K562 (cell line): ENCODE measurements around the gene CTAG2. TPM values are rescaled to one million over a fixed set of nuclear protein-coding genes. Genes with fewer than 3 reads are reported as not detected.

Source experiments
- ATAC-seq: fragments of 200-7000 bp; cut with Tn5 transposase; 3 replicates; pipeline ENCODE4 v1.9.1; 2020; ENCODE audit warnings: moderate library complexity
- BruUV-seq: library from RNA; stranded (reverse); fragments of 400-500 nt; replicated peaks from 2 replicates; lab custom pipeline; 2021; lab: Mats Ljungman, UMichigan
- CTCF ChIA-PET: fragments of 300-600 bp; formaldehyde crosslinking; extraction: SDS; loops from one replicate; lab custom pipeline; 2021; ENCODE audit warnings: low intra/inter-chr PET ratio; lab: Yijun Ruan, JAX
- POLR2A ChIA-PET: fragments of 300-600, 350-650 bp; sonication (Branson Sonifier 250); formaldehyde crosslinking; extraction: SDS; loops from one replicate; lab custom pipeline; 2021; ENCODE audit warnings: antibody characterized with exemption, inconsistent platforms; lab: Yijun Ruan, JAX
- DNase-seq, 4 experiments: peaks; one replicate each; pipeline versions ENCODE4 v3.0.0 to v3.0.0-alpha.2; 2011 to 2018; ENCODE audit warnings: low spot score in 3 of 4, mixed read lengths in 3 of 4; ENCODE audit errors: extremely low read depth in 1 of 4
- FAIRE-seq: peaks from 2 replicates; lab custom pipeline; 2011; peaks lifted over from hg19 to GRCh38; lab: Jason Lieb, UNC
- H2AFZ ChIP-seq: 2 replicates; pipeline ENCODE4 v1.6.0; 2011; ENCODE audit warnings: low read depth, low read length, control low read depth, inconsistent platforms
- H3K27ac ChIP-seq: fragments of 200-600 bp; 3 replicates; pipeline ENCODE4 v1.8.0; 2011; ENCODE audit warnings: low read depth, mild to moderate bottlenecking, control low read depth, inconsistent platforms, low read length, moderate library complexity, mixed read lengths; ENCODE audit errors: extremely low read depth
- H3K27me3 ChIP-seq, 2 experiments: fragments of 300-600 bp in 1 of 2; 2 replicates in 1 of 2; 3 replicates in 1 of 2; pipeline versions ENCODE4 v1.6.0 to v1.8.0; 2011; ENCODE audit warnings: inconsistent platforms in 2 of 2, low read length in 2 of 2, mild to moderate bottlenecking in 1 of 2, mixed read lengths in 1 of 2, moderate library complexity in 1 of 2; ENCODE audit not compliant: control insufficient read depth in 2 of 2, insufficient read depth in 2 of 2
- H3K36me3 ChIP-seq: fragments of 300-600 bp; 3 replicates; pipeline ENCODE4 v1.8.0; 2011; ENCODE audit warnings: mild to moderate bottlenecking, low read length, inconsistent platforms; ENCODE audit not compliant: control insufficient read depth, insufficient read depth
- H3K4me1 ChIP-seq, 2 experiments: fragments of 200-600 bp in 1 of 2; replicated peaks in 1 of 2; 2 replicates in 1 of 2; 3 replicates in 1 of 2; pipeline versions ENCODE4 v1.5.1 to v1.8.0; 2011; ENCODE audit warnings: inconsistent platforms in 2 of 2, low read length in 2 of 2, mild to moderate bottlenecking in 1 of 2, mixed read lengths in 1 of 2, moderate library complexity in 1 of 2; ENCODE audit not compliant: control insufficient read depth in 2 of 2, insufficient read depth in 2 of 2
- H3K4me2 ChIP-seq: 2 replicates; pipeline ENCODE4 v1.6.1; 2011; ENCODE audit warnings: low read length, control low read depth, inconsistent platforms, mixed read lengths; ENCODE audit not compliant: insufficient read depth
- H3K4me3 ChIP-seq: fragments of 200-600 bp; sonication (generic), shearing (Covaris generic); 2 replicates; pipeline ENCODE4 v1.5.1; 2016; ENCODE audit warnings: control low read depth, inconsistent platforms
- H3K79me2 ChIP-seq: fragments of 200-600 bp; 3 replicates; pipeline ENCODE4 v1.8.0; 2011; ENCODE audit warnings: low read length, inconsistent platforms; ENCODE audit not compliant: control insufficient read depth, insufficient read depth
- H3K9ac ChIP-seq, 2 experiments: 2 replicates each; pipeline versions ENCODE4 v1.6.0 to v1.6.1; 2011; ENCODE audit warnings: low read depth in 2 of 2, low read length in 2 of 2, control low read depth in 1 of 2, inconsistent platforms in 1 of 2, mild to moderate bottlenecking in 1 of 2, mixed read lengths in 1 of 2; ENCODE audit not compliant: insufficient read depth in 1 of 2
- H3K9me1 ChIP-seq: one replicate; pipeline ENCODE4 v1.6.0; 2011; ENCODE audit warnings: inconsistent platforms, mild to moderate bottlenecking, low read length, moderate library complexity; ENCODE audit not compliant: control insufficient read depth, insufficient read depth
- H3K9me3 ChIP-seq: replicated peaks from 2 replicates; pipeline ENCODE4 v1.5.1; 2011; ENCODE audit warnings: low read depth, low read length, inconsistent platforms; ENCODE audit not compliant: control insufficient read depth, insufficient read depth
- H4K20me1 ChIP-seq: replicated peaks from 2 replicates; pipeline ENCODE4 v1.6.1; 2011; ENCODE audit warnings: low read length, inconsistent platforms, mixed read lengths; ENCODE audit not compliant: control insufficient read depth, insufficient read depth
- CXXC5 ChIP-seq: fragments of 250-450 bp; sonication (Bioruptor Pico); IDR thresholded peaks from 2 replicates; pipeline ENCODE4 v1.8.0; 2022; ENCODE audit warnings: inconsistent platforms, mild to moderate bottlenecking, moderate library complexity
- E2F3 ChIP-seq: fragments of 250-450 bp; sonication (Bioruptor Pico); IDR thresholded peaks from 2 replicates; pipeline ENCODE4 v1.4.0; 2020; ENCODE audit warnings: mild to moderate bottlenecking
- ESRRA ChIP-seq: fragments of 450-650 bp; IDR thresholded peaks from 2 replicates; pipeline ENCODE4 v1.6.1; 2014; ENCODE audit warnings: low read depth, mild to moderate bottlenecking, moderate library complexity, borderline replicate concordance
- GATAD2B ChIP-seq: fragments of 450-650 bp; IDR thresholded peaks from 2 replicates; pipeline ENCODE4 v1.6.1; 2017; ENCODE audit warnings: mild to moderate bottlenecking, borderline replicate concordance
- HSF4 ChIP-seq: fragments of 250-450 bp; sonication (Bioruptor Pico); IDR thresholded peaks from 2 replicates; pipeline ENCODE4 v2.1.2; 2022; ENCODE audit warnings: mild to moderate bottlenecking, moderate library complexity, borderline replicate concordance
- KDM4B ChIP-seq, 2 experiments: fragments of 450-650 bp in 1 of 2; sonication (generic) in 1 of 2; IDR thresholded peaks; 2 replicates each; pipeline ENCODE4 v1.6.1; 2016 to 2017; ENCODE audit warnings: borderline replicate concordance in 2 of 2, antibody characterized with exemption in 1 of 2, low read depth in 1 of 2, mild to moderate bottlenecking in 1 of 2
- NUFIP1 ChIP-seq: fragments of 450-650 bp; IDR thresholded peaks from 2 replicates; pipeline ENCODE4 v1.6.1; 2018; ENCODE audit not compliant: partially characterized antibody
- PYGO2 ChIP-seq: fragments of 450-650 bp; IDR thresholded peaks from 2 replicates; pipeline ENCODE4 v1.6.1; 2016; ENCODE audit warnings: mild to moderate bottlenecking, missing genetic modification characterization, moderate library complexity, missing compliant biosample characterization
- SNRNP70 ChIP-seq: fragments of 200-400 bp; formaldehyde crosslinking; optimal IDR thresholded peaks from 2 replicates; pipeline ENCODE3; 2017; ENCODE audit warnings: low read depth, low read length
- ZNF146 ChIP-seq: IDR thresholded peaks from one replicate; pipeline ENCODE4 v1.6.1; 2018; ENCODE audit warnings: missing compliant biosample characterization; ENCODE audit not compliant: unreplicated experiment
- WGBS: fragments of 100-300 bp; shearing (Covaris generic); methylation state at CpG from one replicate; pipeline ENCODE4 v1.1.6; 2016; ENCODE audit warnings: low coverage, mixed read lengths; ENCODE audit not compliant: insufficient coverage; ENCODE audit errors: missing lambda C conversion rate; 5-methylcytosine and 5-hydroxymethylcytosine counted together
- in situ Hi-C: fragments of 300-500 bp; cut with MboI; formaldehyde crosslinking; loops from 4 replicates; pipeline ENCODE4 v1.15.0; 2018; ENCODE audit warnings: inconsistent platforms, mixed read lengths
- intact Hi-C: fragments of 100-400 bp; cut with micrococcal nuclease; formaldehyde crosslinking; loops from 2 replicates; pipeline ENCODE4 v1.14.2; 2022
- polyA plus RNA-seq, 8 experiments: library from polyadenylated mRNA; depleted of rRNA in 4 of 8; stranded (reverse) in 5 of 8; unstranded in 3 of 8; fragments of >200 nt; fragmentation: Nextera tagmentation in 2 of 8; fragmentation: Illumina TruSeq in 1 of 8; extraction: Ambion mirVana in 2 of 8; extraction: Trizol in 1 of 8; gene quantifications; 2 replicates each; pipeline versions ENCODE4 v1.2.1 to v1.2.3, GENCODE V29; 2011 to 2014; ENCODE audit warnings: inconsistent platforms in 1 of 8, missing spikeins in 1 of 8
- total RNA-seq, 7 experiments: library from RNA; depleted of rRNA in 6 of 7; stranded (reverse); fragments of >200 nt in 6 of 7; fragmentation: Illumina TruSeq in 2 of 7; extraction: Trizol in 2 of 7; gene quantifications; 2 replicates each; pipeline versions ENCODE4 v1.2.1 to v1.2.3, GENCODE V29; 2011 to 2021; ENCODE audit warnings: low replicate concordance in 1 of 7
- TF ChIP-seq, protein P1 (sequence below): sonication (generic); formaldehyde crosslinking; IDR thresholded peaks from 2 replicates; pipeline ENCODE4 v1.8.1; 2022; ENCODE audit warnings: missing genetic modification reagents

The CTAG2 gene
- total and polyA plus RNA-seq, 9 of the 15 experiments (the other 6 are each of a cell fraction or from before 2014, with no cell fraction given): 1.7 to 63.0 (median 18.8) TPM

DNA sequence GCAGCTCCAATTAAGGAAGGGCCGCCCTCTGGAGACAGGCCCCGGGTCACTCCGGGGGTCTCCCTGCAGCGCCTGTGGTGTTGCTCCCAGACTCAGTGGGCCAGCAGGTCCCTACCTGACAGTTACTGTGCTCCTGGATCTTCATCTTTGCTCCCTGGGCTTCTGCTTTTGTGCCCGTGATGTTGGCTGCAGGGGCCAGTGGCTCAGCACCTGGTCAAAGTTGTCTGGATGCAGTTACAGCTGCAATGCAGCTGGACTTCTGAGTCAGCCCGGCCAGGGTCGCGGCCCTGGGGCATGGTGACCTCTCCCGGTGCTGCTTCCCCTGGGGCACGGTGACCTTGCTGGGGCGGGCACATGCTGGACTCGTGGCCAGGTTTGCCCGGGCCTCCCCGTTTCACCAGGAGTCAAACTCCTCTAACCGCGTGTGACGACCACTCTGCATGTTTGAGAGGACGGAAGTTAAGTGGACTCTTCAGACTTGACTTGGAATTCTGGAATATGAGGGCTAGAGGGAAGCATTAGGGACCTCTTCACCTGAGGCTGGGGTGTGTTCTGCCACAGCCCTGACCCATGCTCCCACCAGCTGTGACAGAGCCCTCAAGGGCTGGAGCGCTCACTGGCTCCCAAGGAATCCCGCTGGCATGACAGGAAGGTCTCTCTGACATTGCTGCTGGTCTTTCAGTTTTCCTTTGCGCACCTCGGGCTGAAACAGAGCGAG is 3.7 kb downstream of the CTAG2 start:
- WGBS: 16% methylated on average over 20 of the region's 23 CpGs
- Histone ChIP-seq H3K4me2 (no peak overlapping the region), H2AFZ (no peak overlapping the region), H3K4me1 (peaks cover 0 to 13% of the 10 kb centered on the region in 2 experiments; a peak in 2 of 5 replicates), H3K4me3 (no peak overlapping the region), H3K36me3 (no peaks in the 10 kb centered on the region), H3K27me3 (peaks cover 5 to 18% of the 10 kb centered on the region in 2 experiments; a peak in 3 of 5 replicates), H3K9me1 (peaks cover 3% of the 10 kb centered on the region), H3K9ac (no peak overlapping the region), H4K20me1 (no peaks in the 10 kb centered on the region), H3K27ac (no peak overlapping the region), H3K79me2 (no peaks in the 10 kb centered on the region; the same call in 2 of the 3 replicates), H3K9me3 (no peaks in the 10 kb centered on the region)
- DNase-seq (no peak), FAIRE-seq (no peak), ATAC-seq (no peak)
- CTCF ChIA-PET: no interaction called here
- BruUV-seq: no TSS peak
- no peak for TF ChIP-seq PYGO2 (tag)
- no peak for TF ChIP-seq GATAD2B
- no peak for TF ChIP-seq KDM4B (IDR thresholded peaks at IDR 0.05; ENCODE audit: borderline replicate concordance in 2 of 2, low read depth in 1 of 2)
- TF ChIP-seq E2F3 (CRISPR knock-in tag): no peak
- no peak for TF ChIP-seq HSF4 (CRISPR knock-in tag)
- TF ChIP-seq ESRRA: no peak
- no peak for TF ChIP-seq CXXC5 (CRISPR knock-in tag)
- no peak for TF ChIP-seq NUFIP1
- TF ChIP-seq SNRNP70: no peak
- TF ChIP-seq, protein P1, sequence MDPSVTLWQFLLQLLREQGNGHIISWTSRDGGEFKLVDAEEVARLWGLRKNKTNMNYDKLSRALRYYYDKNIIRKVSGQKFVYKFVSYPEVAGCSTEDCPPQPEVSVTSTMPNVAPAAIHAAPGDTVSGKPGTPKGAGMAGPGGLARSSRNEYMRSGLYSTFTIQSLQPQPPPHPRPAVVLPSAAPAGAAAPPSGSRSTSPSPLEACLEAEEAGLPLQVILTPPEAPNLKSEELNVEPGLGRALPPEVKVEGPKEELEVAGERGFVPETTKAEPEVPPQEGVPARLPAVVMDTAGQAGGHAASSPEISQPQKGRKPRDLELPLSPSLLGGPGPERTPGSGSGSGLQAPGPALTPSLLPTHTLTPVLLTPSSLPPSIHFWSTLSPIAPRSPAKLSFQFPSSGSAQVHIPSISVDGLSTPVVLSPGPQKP: no peak
- no peak for TF ChIP-seq ZNF146
- in situ Hi-C loops (loop anchor here (10.0 kb wide), 1 partner anchor 65 kb away; the partner anchor contains the start of gene CTAG1A), intact Hi-C loops (no loop called here)
- POLR2A ChIA-PET: no interaction called here
